ENCODE results near the gene FCRL5.

DNA sequence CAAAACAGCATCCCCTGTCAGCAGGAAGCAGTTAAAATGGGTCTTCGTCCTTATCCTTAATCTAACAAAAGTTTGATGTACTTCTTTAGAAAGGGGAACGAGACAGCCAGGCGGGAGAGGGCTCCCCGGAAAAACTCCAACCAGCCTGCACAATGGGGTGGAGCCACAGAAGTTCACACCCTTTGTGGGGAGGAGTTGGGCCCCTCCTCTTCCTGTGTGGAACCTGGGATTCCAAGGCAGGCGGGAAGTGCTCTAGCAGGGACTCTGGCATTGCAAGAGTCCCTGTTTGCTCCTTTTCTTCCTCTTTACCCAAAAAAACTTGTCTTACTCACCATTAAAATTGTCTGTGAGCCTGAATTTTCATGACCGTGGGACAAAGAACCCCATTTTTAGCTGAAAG is 47.7 kb downstream of the FCRL5 start:
- no peak for TF ChIP-seq POLR2A (IDR thresholded peaks at IDR 0.05; ENCODE audit: low read length)
- no peak for TF ChIP-seq GATA1 (IDR thresholded peaks at IDR 0.05; ENCODE audit: low read depth, low read length)
